Epidermal melanocyte (primary cell): ENCODE data around the gene NR4A3.

Experiments used
- DNase-seq: peaks from one replicate; pipeline ENCODE4 v3.0.0; 2011; ENCODE audit warnings: low spot score; ENCODE audit not compliant: insufficient read length

Gene NR4A3

GRCh38 chr9:99813739-99814138 is 7.9 kb upstream of the NR4A3 start:
- no peak for DNase-seq

GRCh38 chr9:99814359-99814758 is 7.3 kb upstream of the NR4A3 start:
- DNase-seq = no peak

- no peak for DNase-seq
These were observed 5.3 kb upstream of the NR4A3 start for GRCh38 chr9:99816392-99816791.

- no peak for DNase-seq
These were observed 3.2 kb upstream of the NR4A3 start for GRCh38 chr9:99818500-99818899.

- DNase-seq = peak; percentile 82
These were observed 2.4 kb upstream of the NR4A3 start for GRCh38 chr9:99819123-99819855.

GRCh38 chr9:99819856-99820684 is 1.6 kb upstream of the NR4A3 start:
- DNase-seq = peak; percentile 82

GRCh38 chr9:99820685-99821395 is 845 bp upstream of the NR4A3 start:
- no peak for DNase-seq

- no peak for DNase-seq
These were observed 572 bp downstream of the NR4A3 start for GRCh38 chr9:99822109-99822805.

- peak; percentile 38 for DNase-seq
These were observed 1.3 kb downstream of the NR4A3 start for GRCh38 chr9:99822806-99823591.

- peak; percentile 51 for DNase-seq
These were observed 2.1 kb downstream of the NR4A3 start for GRCh38 chr9:99823681-99824377.

- peak; percentile 72 for DNase-seq
These were observed 2.9 kb downstream of the NR4A3 start for GRCh38 chr9:99824378-99825171.

GRCh38 chr9:99825172-99826046 is 3.7 kb downstream of the NR4A3 start:
- no peak for DNase-seq

- no peak for DNase-seq
These were observed 4.9 kb downstream of the NR4A3 start for GRCh38 chr9:99826579-99826978.

- no peak for DNase-seq
These were observed 5.6 kb downstream of the NR4A3 start for GRCh38 chr9:99827244-99827643.

GRCh38 chr9:99828054-99828416 is 6.3 kb downstream of the NR4A3 start:
- DNase-seq = no peak

GRCh38 chr9:99828417-99829176 is 6.9 kb downstream of the NR4A3 start:
- no peak for DNase-seq

- DNase-seq = no peak
These were observed 10.3 kb downstream of the NR4A3 start for GRCh38 chr9:99831857-99832557.
